Stimulated activated memory B cell treated with anti-CD40 and anti-IgM and Interleukin-4, amounts not matched to agents 10 μg/mL and 1 μg/mL and 100 μg/mL, for 72 hours (primary cell): ENCODE data around the gene LIFR.
"Not testable (repeated sequence)": the region's sequence is repeated elsewhere in the genome, so short reads cannot be mapped to it uniquely, and the experiment has no call there.

Source experiments
- ATAC-seq: fragments of 150-1000 bp; cut with Tn5 transposase; 2 replicates; pipeline ENCODE4 v1.10.0; 2021
- H3K27ac Mint-ChIP-seq: one replicate; pipeline ENCODE4 v1.8.0; 2022; ENCODE audit warnings: mild to moderate bottlenecking, mixed read lengths
- H3K27me3 Mint-ChIP-seq: one replicate; pipeline ENCODE4 v1.8.0; 2022; ENCODE audit warnings: mixed read lengths
- H3K36me3 Mint-ChIP-seq: one replicate; pipeline ENCODE4 v1.8.0; 2022; ENCODE audit warnings: mixed read lengths
- H3K4me1 Mint-ChIP-seq: one replicate; pipeline ENCODE4 v1.8.0; 2022; ENCODE audit warnings: mixed read lengths
- H3K4me3 Mint-ChIP-seq: one replicate; pipeline ENCODE4 v1.8.0; 2022; ENCODE audit warnings: mild to moderate bottlenecking, moderate library complexity, mixed read lengths
- H3K9me3 Mint-ChIP-seq: one replicate; pipeline ENCODE4 v1.8.0; 2022; ENCODE audit warnings: mixed read lengths

The LIFR gene

GRCh38 chr5:38524022-38524421 is 32.4 kb downstream of the LIFR start:
- Mint-ChIP-seq H3K9me3 (peaks cover 4% of the 10 kb centered on the region), H3K27ac (no peak overlapping the region), H3K4me1 (peaks cover 12% of the 10 kb centered on the region), H3K4me3 (no peak overlapping the region), H3K36me3 (no peaks in the 10 kb centered on the region), H3K27me3 (peaks cover 42% of the 10 kb centered on the region)
- ATAC-seq = no peak

- Mint-ChIP-seq H3K9me3 (peaks cover 10% of the 10 kb centered on the region), H3K36me3 (no peaks in the 10 kb centered on the region), H3K4me3 (no peak overlapping the region), H3K27me3 (peaks cover 42% of the 10 kb centered on the region), H3K27ac (no peak overlapping the region), H3K4me1 (no peaks in the 10 kb centered on the region)
- no peak for ATAC-seq
These were observed 37.0 kb downstream of the LIFR start for GRCh38 chr5:38519476-38519875.

GRCh38 chr5:38518341-38518740 is 38.1 kb downstream of the LIFR start:
- no peaks in the 10 kb centered on the region for H3K4me1 Mint-ChIP-seq
- no peak overlapping the region for H3K4me3 Mint-ChIP-seq
- peaks cover 41% of the 10 kb centered on the region for H3K27me3 Mint-ChIP-seq
- H3K27ac Mint-ChIP-seq = no peak overlapping the region
- no peaks in the 10 kb centered on the region for H3K36me3 Mint-ChIP-seq
- ATAC-seq = no peak
- H3K9me3 Mint-ChIP-seq = peaks cover 10% of the 10 kb centered on the region

- not testable (repeated sequence) for H3K4me1 Mint-ChIP-seq, ATAC-seq, H3K27ac Mint-ChIP-seq, H3K36me3 Mint-ChIP-seq, H3K4me3 Mint-ChIP-seq
- Mint-ChIP-seq H3K27me3 (peaks cover 33% of the 10 kb centered on the region), H3K9me3 (peaks cover 10% of the 10 kb centered on the region)
These were observed 39.8 kb downstream of the LIFR start for GRCh38 chr5:38516649-38517048.

GRCh38 chr5:38515646-38516045 is 40.8 kb downstream of the LIFR start:
- ATAC-seq = no peak
- Mint-ChIP-seq H3K27me3 (peaks cover 23% of the 10 kb centered on the region), H3K36me3 (no peaks in the 10 kb centered on the region), H3K9me3 (peaks cover 10% of the 10 kb centered on the region), H3K4me3 (no peak overlapping the region), H3K27ac (no peak overlapping the region), H3K4me1 (no peaks in the 10 kb centered on the region)

GRCh38 chr5:38515092-38515491 is 41.4 kb downstream of the LIFR start:
- H3K9me3 Mint-ChIP-seq = peaks cover 10% of the 10 kb centered on the region
- ATAC-seq = no peak
- peaks cover 21% of the 10 kb centered on the region for H3K27me3 Mint-ChIP-seq
- H3K27ac Mint-ChIP-seq = no peak overlapping the region
- no peaks in the 10 kb centered on the region for H3K36me3 Mint-ChIP-seq
- H3K4me3 Mint-ChIP-seq = no peak overlapping the region
- H3K4me1 Mint-ChIP-seq = no peaks in the 10 kb centered on the region

- H3K9me3 Mint-ChIP-seq = no peaks in the 10 kb centered on the region
- ATAC-seq = no peak
- no peak overlapping the region for H3K27ac Mint-ChIP-seq
- no peaks in the 10 kb centered on the region for H3K4me1 Mint-ChIP-seq
- H3K36me3 Mint-ChIP-seq = no peaks in the 10 kb centered on the region
- H3K4me3 Mint-ChIP-seq = no peak overlapping the region
- peaks cover 10% of the 10 kb centered on the region for H3K27me3 Mint-ChIP-seq
These were observed 47.3 kb downstream of the LIFR start for GRCh38 chr5:38509185-38509584.

- Mint-ChIP-seq H3K27me3 (no peaks in the 10 kb centered on the region), H3K27ac (no peak overlapping the region), H3K4me3 (no peak overlapping the region), H3K4me1 (no peaks in the 10 kb centered on the region), H3K9me3 (no peaks in the 10 kb centered on the region), H3K36me3 (no peaks in the 10 kb centered on the region)
- no peak for ATAC-seq
These were observed 50.1 kb downstream of the LIFR start for GRCh38 chr5:38506302-38506701.

- no peak for ATAC-seq
- Mint-ChIP-seq H3K36me3 (no peaks in the 10 kb centered on the region), H3K27me3 (no peaks in the 10 kb centered on the region), H3K9me3 (no peaks in the 10 kb centered on the region), H3K4me3 (no peak overlapping the region), H3K4me1 (no peaks in the 10 kb centered on the region), H3K27ac (no peak overlapping the region)
These were observed 55.7 kb downstream of the LIFR start for GRCh38 chr5:38500573-38501260.

- Mint-ChIP-seq H3K4me3 (no peak overlapping the region), H3K4me1 (no peaks in the 10 kb centered on the region), H3K27me3 (peaks cover 18% of the 10 kb centered on the region), H3K27ac (no peak overlapping the region), H3K36me3 (no peaks in the 10 kb centered on the region), H3K9me3 (no peaks in the 10 kb centered on the region)
- ATAC-seq = no peak
These were observed 58.5 kb downstream of the LIFR start for GRCh38 chr5:38497946-38498345.

GRCh38 chr5:38494763-38495162 is 61.7 kb downstream of the LIFR start:
- Mint-ChIP-seq H3K27ac (no peak overlapping the region), H3K9me3 (no peaks in the 10 kb centered on the region), H3K4me3 (no peak overlapping the region), H3K4me1 (no peaks in the 10 kb centered on the region), H3K36me3 (no peaks in the 10 kb centered on the region), H3K27me3 (peaks cover 29% of the 10 kb centered on the region)
- no peak for ATAC-seq

GRCh38 chr5:38494175-38494574 is 62.3 kb downstream of the LIFR start:
- Mint-ChIP-seq H3K4me3 (no peak overlapping the region), H3K36me3 (no peaks in the 10 kb centered on the region), H3K4me1 (no peaks in the 10 kb centered on the region), H3K27ac (no peak overlapping the region), H3K9me3 (no peaks in the 10 kb centered on the region), H3K27me3 (peaks cover 31% of the 10 kb centered on the region)
- no peak for ATAC-seq

GRCh38 chr5:38483805-38484398 is 72.5 kb downstream of the LIFR start:
- Mint-ChIP-seq H3K9me3 (no peaks in the 10 kb centered on the region), H3K4me3 (no peak overlapping the region), H3K4me1 (no peaks in the 10 kb centered on the region), H3K27ac (no peak overlapping the region), H3K27me3 (peaks cover 47% of the 10 kb centered on the region), H3K36me3 (no peaks in the 10 kb centered on the region)
- no peak for ATAC-seq

- H3K4me3 Mint-ChIP-seq = no peak overlapping the region
- H3K27me3 Mint-ChIP-seq = peaks cover 13% of the 10 kb centered on the region
- H3K9me3 Mint-ChIP-seq = no peaks in the 10 kb centered on the region
- no peaks in the 10 kb centered on the region for H3K4me1 Mint-ChIP-seq
- H3K36me3 Mint-ChIP-seq = no peaks in the 10 kb centered on the region
- ATAC-seq = no peak
- H3K27ac Mint-ChIP-seq = no peak overlapping the region
These were observed 77.0 kb downstream of the LIFR start for GRCh38 chr5:38479315-38479904.

- no peak for ATAC-seq
- Mint-ChIP-seq H3K36me3 (no peaks in the 10 kb centered on the region), H3K27ac (no peak overlapping the region), H3K27me3 (peaks cover 17% of the 10 kb centered on the region), H3K9me3 (no peaks in the 10 kb centered on the region), H3K4me3 (no peak overlapping the region), H3K4me1 (no peaks in the 10 kb centered on the region)
These were observed 77.6 kb downstream of the LIFR start for GRCh38 chr5:38478878-38479277.

GRCh38 chr5:38478166-38478565 is 78.3 kb downstream of the LIFR start:
- Mint-ChIP-seq H3K4me3 (no peak overlapping the region), H3K27me3 (peaks cover 24% of the 10 kb centered on the region)

More at GRCh38 chr5:38478166-38478565, 78.3 kb downstream of the LIFR start:
- Mint-ChIP-seq H3K4me1 (no peaks in the 10 kb centered on the region), H3K9me3 (no peaks in the 10 kb centered on the region), H3K27ac (no peak overlapping the region), H3K36me3 (no peaks in the 10 kb centered on the region)
- no peak for ATAC-seq
